ENCODE results near the gene FAM186B.

GRCh38 chr12:49648712-49649003 is 43.2 kb upstream of the FAM186B start:
- TF ChIP-seq CTCF (IDR thresholded peaks at IDR 0.05; ENCODE audit: insufficient read depth, low read depth, low read length) (no peak), EZH2 (IDR thresholded peaks at IDR 0.05; ENCODE audit: insufficient read depth, low read length) (no peak)
